Upper lobe of left lung (tissue), 6 donors: Measurements from ENCODE around the gene CYBC1. TPM values are rescaled to one million over a fixed set of nuclear protein-coding genes. Genes with fewer than 3 reads are reported as not detected.

Experiments used
- ATAC-seq, 2 donors: fragments of 200-7000 bp; cut with Tn5 transposase; one replicate each; pipeline ENCODE4 v1.9.1; 2022; ENCODE audit warnings: mild to moderate bottlenecking in 2 of 2, moderate library complexity in 2 of 2; ENCODE audit not compliant: low FRiP score in 2 of 2
- DNase-seq, 2 donors: peaks; one replicate each; pipeline ENCODE4 v3.0.0-alpha.2; 2019 to 2020
- H3K27ac ChIP-seq, 4 donors: fragments of 200-600 bp; sonication (generic); one replicate each; pipeline ENCODE4 v1.5.1; 2016 to 2019
- H3K27me3 ChIP-seq, 4 donors: fragments of 200-600 bp; sonication (generic); one replicate each; pipeline ENCODE4 v1.5.1; 2017 to 2019
- H3K36me3 ChIP-seq, 4 donors: fragments of 200-600 bp; sonication (generic); one replicate each; pipeline ENCODE4 v1.5.1; 2016 to 2019
- H3K4me1 ChIP-seq, 4 donors: fragments of 200-600 bp; sonication (generic); one replicate each; pipeline ENCODE4 v1.5.1; 2018 to 2019
- H3K4me3 ChIP-seq, 4 donors: fragments of 200-600 bp; sonication (generic); one replicate each; pipeline ENCODE4 v1.5.1; 2017 to 2019; ENCODE audit warnings: mild to moderate bottlenecking in 2 of 4, moderate library complexity in 1 of 4
- H3K9me3 ChIP-seq, 4 donors: fragments of 200-600 bp; sonication (generic); one replicate each; pipeline ENCODE4 v1.5.1; 2018 to 2019
- EP300 ChIP-seq, 4 donors: sonication (generic); formaldehyde crosslinking; IDR thresholded peaks; one replicate each; pipeline ENCODE4 v1.5.1; 2017; ENCODE audit warnings: antibody characterized with exemption in 4 of 4, control low read depth in 2 of 4
- POLR2A ChIP-seq, 4 donors: fragments of 450-650 bp; IDR thresholded peaks; one replicate each; pipeline ENCODE4 v1.5.1; 2016 to 2017; ENCODE audit warnings: antibody characterized with exemption in 4 of 4, mild to moderate bottlenecking in 2 of 4
- POLR2AphosphoS5 ChIP-seq, 2 donors: sonication (generic); formaldehyde crosslinking; IDR thresholded peaks; one replicate each; pipeline ENCODE4 v1.5.1; 2017; ENCODE audit warnings: antibody characterized with exemption in 2 of 2
- WGBS, 2 donors: methylation state at CpG; one replicate each; pipeline ENCODE4 v1.1.5; 2017 to 2018; 5-methylcytosine and 5-hydroxymethylcytosine counted together
- total RNA-seq, 6 donors: library from RNA; depleted of rRNA in 4 of 6; stranded (reverse); fragments of >200 nt in 4 of 6; gene quantifications; one replicate each; pipeline versions ENCODE4 v1.1.0 to v1.2.1, GENCODE V29; 2016 to 2021
- TF ChIP-seq, protein P1 (sequence below), 6 experiments: fragments of 450-650 bp in 4 of 6; fragments of 200-600 bp in 2 of 6; sonication (generic) in 2 of 6; IDR thresholded peaks; one replicate each; pipeline ENCODE4 v1.5.1; 2016 to 2019; ENCODE audit warnings: antibody characterized with exemption in 6 of 6
- donor health status: DM: no; HTN: no; CAD: no; lungs with moderate emphysema.
- donor health status: DM: no; HTN: yes; CAD: no; lungs with severe emphysema.

CYBC1 gene
- total RNA-seq, 6 donors from 2014 or later = 74.9 to 193 (median 108) TPM

- peaks cover 7 to 8% (median 8%) of the 10 kb centered on the region in 4 donors for H3K4me1 ChIP-seq
- TF ChIP-seq, protein P1, sequence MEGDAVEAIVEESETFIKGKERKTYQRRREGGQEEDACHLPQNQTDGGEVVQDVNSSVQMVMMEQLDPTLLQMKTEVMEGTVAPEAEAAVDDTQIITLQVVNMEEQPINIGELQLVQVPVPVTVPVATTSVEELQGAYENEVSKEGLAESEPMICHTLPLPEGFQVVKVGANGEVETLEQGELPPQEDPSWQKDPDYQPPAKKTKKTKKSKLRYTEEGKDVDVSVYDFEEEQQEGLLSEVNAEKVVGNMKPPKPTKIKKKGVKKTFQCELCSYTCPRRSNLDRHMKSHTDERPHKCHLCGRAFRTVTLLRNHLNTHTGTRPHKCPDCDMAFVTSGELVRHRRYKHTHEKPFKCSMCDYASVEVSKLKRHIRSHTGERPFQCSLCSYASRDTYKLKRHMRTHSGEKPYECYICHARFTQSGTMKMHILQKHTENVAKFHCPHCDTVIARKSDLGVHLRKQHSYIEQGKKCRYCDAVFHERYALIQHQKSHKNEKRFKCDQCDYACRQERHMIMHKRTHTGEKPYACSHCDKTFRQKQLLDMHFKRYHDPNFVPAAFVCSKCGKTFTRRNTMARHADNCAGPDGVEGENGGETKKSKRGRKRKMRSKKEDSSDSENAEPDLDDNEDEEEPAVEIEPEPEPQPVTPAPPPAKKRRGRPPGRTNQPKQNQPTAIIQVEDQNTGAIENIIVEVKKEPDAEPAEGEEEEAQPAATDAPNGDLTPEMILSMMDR (IDR thresholded peaks at IDR 0.05) = peak; percentile 28 to 56 (median 51)
- TF ChIP-seq EP300 (IDR thresholded peaks at IDR 0.05) = no peak
- H3K36me3 ChIP-seq = peaks cover 0 to 20% (median 2%) of the 10 kb centered on the region in 4 donors
- ATAC-seq (peak; percentile 28 to 75), DNase-seq (peak in 1 of 2 donors; percentile 56)
- no peaks in the 10 kb centered on the region for H3K9me3 ChIP-seq
- H3K27ac ChIP-seq = no peak overlapping the region
- no peaks in the 10 kb centered on the region for H3K27me3 ChIP-seq
- H3K4me3 ChIP-seq = no peak overlapping the region
- WGBS, 2 donors = 83 to 87% methylated on average over 25 of the region's 25 CpGs
Measured at GRCh38 chr17:82424001-82424862, 26.3 kb downstream of the CYBC1 start.

- Histone ChIP-seq H3K27me3 (no peaks in the 10 kb centered on the region), H3K36me3 (peaks cover 0 to 17% (median 0%) of the 10 kb centered on the region in 4 donors), H3K4me1 (peaks cover 18 to 24% (median 21%) of the 10 kb centered on the region in 4 donors), H3K9me3 (no peaks in the 10 kb centered on the region), H3K4me3 (peak overlapping the region in 3 of 4 donors; percentile 88 to 93 (median 89)), H3K27ac (peak overlapping the region; percentile 21 to 94 (median 74))
- DNase-seq (no peak), ATAC-seq (no peak)
- TF ChIP-seq, protein P1 (IDR thresholded peaks at IDR 0.05) = peak in 1 of 6 experiments; percentile 6
- TF ChIP-seq POLR2A (IDR thresholded peaks at IDR 0.05) (no peak), EP300 (IDR thresholded peaks at IDR 0.05) (no peak), POLR2AphosphoS5 (IDR thresholded peaks at IDR 0.05) (no peak)
- 52 to 78% methylated on average over 2 of the region's 2 CpGs for WGBS, 2 donors
Measured at GRCh38 chr17:82419540-82419939, 31.0 kb downstream of the CYBC1 start.

GRCh38 chr17:82418001-82418986, 32.3 kb downstream of the CYBC1 start, which contains the start of the genes HEXD and OGFOD3:
Gene HEXD (plus strand): TSS chr17:82418347. CDS start chr17:82419800, 1,453 bp downstream.
Gene OGFOD3 (minus strand): TSS chr17:82418586. CDS start chr17:82418485, 101 bp downstream.
- H3K27ac ChIP-seq = peak within 1 kb of the TSS; percentile 84 to 94 (median 88)
- DNase-seq = peak; percentile 86 to 97
- no peak for TF ChIP-seq EP300 (IDR thresholded peaks at IDR 0.05)
- TF ChIP-seq POLR2A (IDR thresholded peaks at IDR 0.05) = peak in 2 of 4 donors; percentile 28 to 79
- TF ChIP-seq, protein P1 (IDR thresholded peaks at IDR 0.05) = peak in 5 of 6 experiments; percentile 6 to 63 (median 54)
- TF ChIP-seq POLR2AphosphoS5 (IDR thresholded peaks at IDR 0.05) = peak; percentile 38 to 75

GRCh38 chr17:82416771-82417170, 33.8 kb downstream of the CYBC1 start:
- Histone ChIP-seq H3K9me3 (no peaks in the 10 kb centered on the region), H3K36me3 (peaks cover 0 to 22% (median 0%) of the 10 kb centered on the region in 4 donors), H3K27ac (no peak overlapping the region), H3K4me3 (no peak overlapping the region), H3K4me1 (peaks cover 19 to 26% (median 23%) of the 10 kb centered on the region in 4 donors), H3K27me3 (no peaks in the 10 kb centered on the region)
- ATAC-seq = no peak
- 92 to 96% methylated on average over 6 of the region's 6 CpGs for WGBS, 2 donors
- no peak for DNase-seq
- TF ChIP-seq, protein P1 (IDR thresholded peaks at IDR 0.05) = no peak
- TF ChIP-seq POLR2AphosphoS5 (IDR thresholded peaks at IDR 0.05) (no peak), EP300 (IDR thresholded peaks at IDR 0.05) (no peak), POLR2A (IDR thresholded peaks at IDR 0.05) (no peak)

More at GRCh38 chr17:82418001-82418986, 32.3 kb downstream of the CYBC1 start, which contains the start of the genes HEXD and OGFOD3:
- ATAC-seq = peak; percentile 92 to 97
- Histone ChIP-seq H3K27me3 (no peaks in the 10 kb centered on the region), H3K9me3 (no peaks in the 10 kb centered on the region), H3K4me3 (peak within 1 kb of the TSS; percentile 64 to 93 (median 88)), H3K36me3 (peaks cover 0 to 19% (median 0%) of the 10 kb centered on the region in 4 donors), H3K4me1 (peaks cover 19 to 26% (median 23%) of the 10 kb centered on the region in 4 donors)
- whole genome bisulfite sequencing, 2 donors = 2 to 4% methylated on average over 10 to 70 of the region's 108 CpGs
